Body of pancreas (tissue), 4 donors: ENCODE data around the gene KCTD15.

ENCODE experiments used
- CTCF ChIP-seq, 7 experiments: fragments of 450-650 bp in 4 of 7; fragments of 200-600 bp in 3 of 7; sonication (generic) in 3 of 7; IDR thresholded peaks; one replicate each; pipeline ENCODE4 v1.5.1; 2016 to 2019; ENCODE audit warnings: antibody characterized with exemption in 7 of 7
- POLR2A ChIP-seq, 3 donors: fragments of 450-650 bp; IDR thresholded peaks; one replicate each; pipeline ENCODE4 v1.6.1; 2016; ENCODE audit warnings: antibody characterized with exemption in 3 of 3, mild to moderate bottlenecking in 2 of 3

GRCh38 chr19:33770107-33770506 is 26.6 kb upstream of the KCTD15 start:
- TF ChIP-seq CTCF (IDR thresholded peaks at IDR 0.05) (no peak), POLR2A (IDR thresholded peaks at IDR 0.05) (no peak)
